Heart right ventricle (tissue), 16 donors: ENCODE results near the gene NFIB. TPM values are rescaled to one million over a fixed set of nuclear protein-coding genes. Genes with fewer than 3 reads are reported as not detected.

Experiments
- ATAC-seq, 8 donors: fragments of 200-7000 bp; cut with Tn5 transposase; one replicate each; pipeline ENCODE4 v1.9.1; 2020; ENCODE audit warnings: mild to moderate bottlenecking in 8 of 8, moderate library complexity in 8 of 8, moderate number of reproducible peaks in 1 of 8
- DNase-seq, 2 donors: peaks; one replicate each; pipeline ENCODE4 v3.0.0-alpha.2; 2020
- H3K27ac ChIP-seq, 10 donors: fragments of 200-600 bp; sonication (generic) in 2 of 10; one replicate each; pipeline versions ENCODE4 v1.5.0 to v1.8.0; 2020 to 2022; ENCODE audit warnings: mild to moderate bottlenecking in 3 of 10
- H3K27me3 ChIP-seq, 7 donors: fragments of 200-600 bp; one replicate each; pipeline ENCODE4 v1.8.0; 2021 to 2022; ENCODE audit warnings: mild to moderate bottlenecking in 2 of 7
- H3K36me3 ChIP-seq, 9 donors: fragments of 200-600 bp; sonication (generic) in 1 of 9; one replicate each; pipeline versions ENCODE4 v1.5.0 to v1.8.0; 2020 to 2022; ENCODE audit warnings: mild to moderate bottlenecking in 2 of 9
- H3K4me1 ChIP-seq, 9 donors: fragments of 200-600 bp; sonication (generic) in 1 of 9; one replicate each; pipeline versions ENCODE4 v1.5.0 to v1.8.0; 2020 to 2022; ENCODE audit warnings: mild to moderate bottlenecking in 4 of 9
- H3K4me3 ChIP-seq, 10 donors: fragments of 200-600 bp; sonication (generic) in 2 of 10; one replicate each; pipeline versions ENCODE4 v1.5.0 to v1.8.0; 2020 to 2022; ENCODE audit warnings: mild to moderate bottlenecking in 7 of 10, moderate library complexity in 2 of 10
- H3K9me3 ChIP-seq, 11 donors: fragments of 200-600 bp in 10 of 11; sonication (generic) in 2 of 11; one replicate each; pipeline versions ENCODE4 v1.5.0 to v1.8.0; 2013 to 2022; ENCODE audit warnings: mild to moderate bottlenecking in 2 of 11, control low read depth in 1 of 11, moderate library complexity in 1 of 11
- CTCF ChIP-seq, 9 donors: fragments of 200-600 bp; sonication (generic) in 2 of 9; IDR thresholded peaks; one replicate each; pipeline versions ENCODE4 v1.5.0 to v1.8.0; 2021 to 2022; ENCODE audit warnings: antibody characterized with exemption in 9 of 9, mild to moderate bottlenecking in 5 of 9, moderate library complexity in 1 of 9
- WGBS, 2 donors: extraction: QIAGEN DNeasy Blood & Tissue Kit; methylation state at CpG; one replicate each; pipeline ENCODE4 v1.1.7; 2013; ENCODE audit warnings: inconsistent platforms in 1 of 2; 5-methylcytosine and 5-hydroxymethylcytosine counted together
- intact Hi-C, 10 donors: fragments of 100-400 bp; cut with DNase I; formaldehyde crosslinking; loops; one replicate each; pipeline versions ENCODE4 v1.11.1 to v1.14.2; 2022
- polyA plus RNA-seq, 2 donors: library from polyadenylated mRNA; stranded (reverse); fragments of 200-250 nt; gene quantifications; one replicate each; pipeline ENCODE4 v1.2.3, GENCODE V29; 2013
- total RNA-seq, 10 donors: library from RNA; stranded (reverse); fragmentation: NEBNext Ultra II Directional in 3 of 10; extraction: Animal tissue kit (Norgen Biotek cat#: 25700) in 3 of 10; gene quantifications; one replicate each; pipeline versions ENCODE4 v1.2.1 to v1.2.4, GENCODE V29; 2021 to 2023
- donor health status: Arrhythmogenic right ventricular cardiomyopathy.
- donor health status: ischemic (EF 13 %, LVEDD 7.1; RV severe dilation, severe dysfunction).
- donor health status: healthy with polysubstance abuse.
- donor health status: DM: no; HTN: yes; CAD: no.
- donor health status: DM: no; HTN: no; CAD: no.
- donor health status: ischemic (EF 25% LVEDD 6.9; RV normal size, moderate dysfunction).
- donor health status: ischemic (EF 25% LVEDD 5.7; RV mildly dilated, moderate dysfunction).
- donor health status: healthy.
- donor health status: DM: yes; HTN: yes; CAD: no.
- donor health status: Ischemic cardiomyopathy.
- donor health status: ischemic (EF 35%, LVEDD 5.7; RV mildly dilated, moderate dysfunction).
- donor health status: nonischemic (EF 11% LVEDD 7.7; RV severe dilation, severe dysfunction).
- donor health status: DM: yes; HTN: yes; CAD: no.
- donor health status: PGD.
- donor health status: ischemic (EF 29% LVEDD 5.4; RV normal size, mild dysfunction).
- donor health status: nonischemic (EF 23%, LVEDD 6.1; RV moderate dilation, normal function).

NFIB gene
- total and polyA plus RNA-seq, 12 donors = 16.7 to 145 (median 124) TPM

- H3K27me3 ChIP-seq = peaks cover 0 to 64% (median 0%) of the 10 kb centered on the region in 7 donors
- H3K4me3 ChIP-seq = peak overlapping the region; percentile 55 to 94 (median 76)
- no peak for TF ChIP-seq CTCF (IDR thresholded peaks at IDR 0.05)
- ATAC-seq (peak in 2 of 8 donors; percentile 2 to 6), DNase-seq (peak in 1 of 2 donors; percentile 25)
- H3K27ac ChIP-seq = peak overlapping the region; percentile 96 to 100 (median 99)
- 1% methylated on average over 54 to 56 of the region's 56 CpGs for WGBS, 2 donors
- no peaks in the 10 kb centered on the region for H3K36me3 ChIP-seq
- intact Hi-C loops = loop anchor here in 9 of 10 donors (2.0 to 10.0 kb wide), 16 partner anchors 34 to 748 kb away; no protein-coding TSS in a partner anchor
- H3K4me1 ChIP-seq = peaks cover 0 to 55% (median 37%) of the 10 kb centered on the region in 9 donors
- no peaks in the 10 kb centered on the region for H3K9me3 ChIP-seq
These were observed 1.1 kb downstream of the NFIB start for GRCh38 chr9:14312719-14313377.

GRCh38 chr9:14311956-14312685 lies 1.8 kb downstream of the NFIB start:
- H3K27me3 ChIP-seq = peaks cover 0 to 62% (median 0%) of the 10 kb centered on the region in 7 donors
- H3K36me3 ChIP-seq = peaks cover 0 to 2% (median 0%) of the 10 kb centered on the region in 9 donors
- TF ChIP-seq CTCF (IDR thresholded peaks at IDR 0.05) = no peak
- no peaks in the 10 kb centered on the region for H3K9me3 ChIP-seq
- ATAC-seq (no peak), DNase-seq (no peak)
- peaks cover 0 to 55% (median 37%) of the 10 kb centered on the region in 9 donors for H3K4me1 ChIP-seq
- H3K27ac ChIP-seq = peak overlapping the region; percentile 96 to 100 (median 99)
- peak overlapping the region; percentile 55 to 94 (median 76) for H3K4me3 ChIP-seq
- WGBS, 2 donors = 5 to 9% methylated on average over 10 of the region's 10 CpGs
- intact Hi-C loops = loop anchor here in 9 of 10 donors (2.0 to 10.0 kb wide), 16 partner anchors 35 to 747 kb away; no protein-coding TSS in a partner anchor

DNA sequence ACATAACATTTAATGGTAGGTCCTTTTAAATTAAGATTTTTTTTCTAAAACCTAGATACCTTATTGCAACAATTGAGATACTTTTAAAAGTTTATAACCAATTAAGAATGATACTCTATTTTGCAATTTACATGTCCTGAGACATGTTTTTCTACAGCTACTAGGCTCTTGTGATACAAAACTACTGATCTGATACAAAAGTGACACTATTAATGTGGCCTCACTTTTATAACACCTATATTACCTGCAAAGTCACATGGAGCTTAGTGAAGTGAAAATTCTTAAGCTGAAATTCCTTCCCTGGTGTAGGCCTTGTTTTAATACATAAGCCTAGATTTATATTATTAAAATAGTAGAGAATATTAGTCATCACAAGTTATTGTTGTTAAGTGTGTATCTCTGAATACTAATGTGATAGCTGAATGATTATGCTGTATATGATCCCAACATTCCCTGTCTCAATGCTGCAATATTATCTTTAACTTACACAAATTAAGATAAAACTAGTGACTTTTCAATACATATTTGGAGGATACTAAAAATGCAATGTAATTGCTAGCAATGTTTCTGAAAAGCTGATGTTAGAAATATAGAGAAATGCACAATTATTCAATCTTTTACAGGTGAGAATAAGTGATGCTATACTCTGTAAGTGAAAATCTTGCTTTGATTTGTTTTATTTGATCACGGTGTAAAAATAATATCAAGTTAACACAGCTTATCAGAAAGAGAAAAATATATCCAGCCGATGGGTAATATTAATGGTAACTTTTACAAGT lies 2.6 kb downstream of the NFIB start:
- no peak for TF ChIP-seq CTCF (IDR thresholded peaks at IDR 0.05)
- H3K4me1 ChIP-seq = peaks cover 2 to 55% (median 37%) of the 10 kb centered on the region in 9 donors
- 8 to 11% methylated on average over 2 of the region's 2 CpGs for WGBS, 2 donors
- H3K27ac ChIP-seq = peak overlapping the region; percentile 96 to 100 (median 99)
- H3K9me3 ChIP-seq = no peaks in the 10 kb centered on the region
- peak overlapping the region; percentile 55 to 94 (median 76) for H3K4me3 ChIP-seq
- intact Hi-C loops = loop anchor here in 9 of 10 donors (5.0 to 10.0 kb wide), 14 partner anchors 34 to 747 kb away; no protein-coding TSS in a partner anchor
- H3K27me3 ChIP-seq = peaks cover 0 to 55% (median 0%) of the 10 kb centered on the region in 7 donors
- peaks cover 0 to 10% (median 0%) of the 10 kb centered on the region in 9 donors for H3K36me3 ChIP-seq
- no peak for DNase-seq
- no peak for ATAC-seq
